AG04449 (cell line): ENCODE results near the gene DEPDC1B.

Experiments used
- CTCF ChIA-PET: fragments of 350-600 bp; formaldehyde crosslinking; extraction: SDS; loops from one replicate; lab custom pipeline; 2021; ENCODE audit warnings: antibody characterized with exemption; lab: Yijun Ruan, JAX
- POLR2A ChIA-PET: fragments of 400-600, 350-600 bp; formaldehyde crosslinking; extraction: SDS; loops from one replicate; lab custom pipeline; 2020; ENCODE audit warnings: antibody characterized with exemption, inconsistent platforms; lab: Yijun Ruan, JAX
- DNase-seq: peaks from one replicate; pipeline ENCODE4 v3.0.0-alpha.2; 2010; ENCODE audit warnings: low read depth, low spot score
- H3K4me3 ChIP-seq: 2 replicates; pipeline ENCODE4 v1.5.1; 2011; ENCODE audit warnings: low read depth, mild to moderate bottlenecking, control low read depth, low read length
- CTCF ChIP-seq: IDR thresholded peaks from one replicate; pipeline ENCODE4 v1.5.1; 2011; ENCODE audit warnings: mild to moderate bottlenecking, moderate library complexity, low read length, control low read depth, inconsistent platforms; ENCODE audit not compliant: insufficient read depth; ENCODE audit errors: missing control alignments

The DEPDC1B gene

GRCh38 chr5:60674251-60675069 is 25.5 kb downstream of the DEPDC1B start:
- CTCF ChIA-PET, result interaction anchor here (1.2 to 2.6 kb wide), 4 partner anchors 13 to 254 kb away, joined by 3 to 25 read pairs (median 8); partner anchors contain the start of gene DEPDC1B
- TF ChIP-seq CTCF, result no peak
- POLR2A ChIA-PET, result no interaction called here
- no peak overlapping the region for H3K4me3 ChIP-seq
- DNase-seq, result no peak

- POLR2A ChIA-PET, result no interaction called here
- CTCF ChIA-PET, result interaction anchor here (1.1 to 1.3 kb wide), 2 partner anchors 11 to 378 kb away, joined by 3 to 4 read pairs; no protein-coding TSS in a partner anchor
- no peak for TF ChIP-seq CTCF
- H3K4me3 ChIP-seq, result no peak overlapping the region
- no peak for DNase-seq
Observed at GRCh38 chr5:60673334-60673733, 26.6 kb downstream of the DEPDC1B start.

- POLR2A ChIA-PET, result no interaction called here
Observed at GRCh38 chr5:60672693-60673264, 27.2 kb downstream of the DEPDC1B start.

GRCh38 chr5:60671899-60672692 is 27.9 kb downstream of the DEPDC1B start:
- H3K4me3 ChIP-seq, result no peak overlapping the region
- TF ChIP-seq CTCF, result no peak
- no peak for DNase-seq
- ChIA-PET CTCF (no interaction called here), POLR2A (no interaction called here)

More at GRCh38 chr5:60672693-60673264, 27.2 kb downstream of the DEPDC1B start:
- DNase-seq, result no peak
- no peak for TF ChIP-seq CTCF
- H3K4me3 ChIP-seq, result no peak overlapping the region
- CTCF ChIA-PET, result interaction anchor here (1.1 to 1.3 kb wide), 2 partner anchors 11 to 377 kb away, joined by 3 to 4 read pairs; no protein-coding TSS in a partner anchor

GRCh38 chr5:60670749-60671148 is 29.2 kb downstream of the DEPDC1B start:
- TF ChIP-seq CTCF, result no peak
- POLR2A ChIA-PET, result no interaction called here
- CTCF ChIA-PET, result interaction anchor here (1.4 to 4.0 kb wide), 5 partner anchors 15 to 862 kb away, joined by 4 to 49 read pairs (median 25); partner anchors contain the start of gene DEPDC1B
- no peak for DNase-seq
- no peak overlapping the region for H3K4me3 ChIP-seq
